ENCODE data around the gene IFNAR1.

IFNAR1 gene

DNA sequence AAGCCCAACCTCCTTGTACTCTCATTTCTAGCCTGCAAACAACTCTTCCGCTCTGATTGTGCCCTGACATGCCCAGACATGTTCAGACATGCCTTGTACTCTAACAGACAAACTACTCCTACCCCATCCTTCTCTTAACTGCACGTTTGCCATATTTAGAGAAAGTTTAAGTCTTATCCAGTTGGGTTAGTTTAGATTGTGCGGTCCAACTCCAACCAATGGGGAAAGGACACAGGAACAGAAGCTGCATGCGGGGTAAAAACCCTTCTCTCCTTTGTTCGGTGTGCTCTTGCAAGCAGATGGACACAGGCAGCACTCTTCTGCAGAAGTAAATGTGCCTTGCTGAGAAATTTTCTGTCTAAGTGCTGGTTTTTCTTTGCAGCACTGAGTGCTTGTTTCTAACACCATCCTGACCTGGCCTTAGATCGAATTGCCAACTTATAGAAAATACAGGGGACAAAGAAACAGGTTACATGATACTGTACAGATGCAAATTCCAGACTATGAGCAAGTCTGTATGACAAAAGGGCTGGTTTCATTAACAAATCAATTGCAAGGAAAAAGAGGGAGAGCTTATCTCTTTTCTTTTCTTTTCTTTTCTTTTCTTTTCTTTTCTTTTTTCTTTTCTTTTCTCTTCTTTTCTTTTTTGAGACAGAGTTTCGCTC, 42.7 kb downstream of the IFNAR1 start:
- Histone ChIP-seq H3K4me1 (ENCODE audit: insufficient read depth, low read length, poor library complexity, severe bottlenecking) (no peaks in the 10 kb centered on the region), H3K4me2 (ENCODE audit: low read depth, low read length, poor library complexity, severe bottlenecking) (no peak overlapping the region), H2AFZ (ENCODE audit: low read length) (no peak overlapping the region), H3K9me2 (replicated peaks; ENCODE audit: low read depth, low read length) (no peaks in the 10 kb centered on the region), H3K79me2 (ENCODE audit: insufficient read depth, low read length) (no peaks in the 10 kb centered on the region), H3K36me3 (ENCODE audit: insufficient read depth, low read length) (no peaks in the 10 kb centered on the region), H3K9me3 (ENCODE audit: insufficient read depth, low read depth, low read length) (peaks cover 12% of the 10 kb centered on the region; the same call in 1 of the 2 replicates), H3F3A (ENCODE audit: low read depth) (no peaks in the 10 kb centered on the region), H3K27me3 (ENCODE audit: insufficient read depth, low read length, poor library complexity, severe bottlenecking) (no peaks in the 10 kb centered on the region), H3K9ac (ENCODE audit: low read depth, low read length, poor library complexity, severe bottlenecking) (no peak overlapping the region), H3K4me3 (ENCODE audit: low read length, poor library complexity, severe bottlenecking) (no peak overlapping the region), H4K20me1 (ENCODE audit: insufficient read depth, low read length, poor library complexity, severe bottlenecking) (no peaks in the 10 kb centered on the region)
- TF ChIP-seq EZH2phosphoT487 (IDR thresholded peaks at IDR 0.05; ENCODE audit: borderline replicate concordance): no peak
- no peak for TF ChIP-seq CTCF (conservative IDR thresholded peaks at IDR 0.05; ENCODE audit: low read length)

DNA sequence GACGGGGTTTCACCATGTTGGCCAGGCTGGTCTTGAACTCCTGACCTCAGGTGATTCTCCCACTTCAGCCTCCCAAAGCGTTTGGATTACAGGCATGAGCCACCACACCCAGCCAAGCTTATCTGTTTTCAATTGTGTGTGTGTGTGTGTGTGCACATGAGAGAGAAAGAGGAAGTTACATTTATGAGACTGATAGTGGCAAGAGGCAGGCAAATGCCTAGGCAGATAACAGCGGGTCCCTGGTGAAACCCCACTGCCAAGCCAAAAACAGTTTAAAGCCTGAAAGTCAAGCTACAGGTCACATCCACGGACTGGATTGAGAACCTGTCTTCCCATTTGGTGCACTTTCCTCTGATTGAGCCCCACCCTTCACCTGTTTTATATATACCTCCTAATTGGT, 43.4 kb downstream of the IFNAR1 start:
- Histone ChIP-seq H3K9me3 (ENCODE audit: insufficient read depth, low read depth, low read length) (peaks cover 12% of the 10 kb centered on the region; the same call in 1 of the 2 replicates), H3K36me3 (ENCODE audit: insufficient read depth, low read length) (no peaks in the 10 kb centered on the region), H3K9me2 (replicated peaks; ENCODE audit: low read depth, low read length) (no peaks in the 10 kb centered on the region), H3K27me3 (ENCODE audit: insufficient read depth, low read length, poor library complexity, severe bottlenecking) (no peaks in the 10 kb centered on the region), H3K4me3 (ENCODE audit: low read length, poor library complexity, severe bottlenecking) (no peak overlapping the region), H4K20me1 (ENCODE audit: insufficient read depth, low read length, poor library complexity, severe bottlenecking) (no peaks in the 10 kb centered on the region), H3F3A (ENCODE audit: low read depth) (no peaks in the 10 kb centered on the region), H3K9ac (ENCODE audit: low read depth, low read length, poor library complexity, severe bottlenecking) (no peak overlapping the region), H2AFZ (ENCODE audit: low read length) (no peak overlapping the region), H3K4me1 (ENCODE audit: insufficient read depth, low read length, poor library complexity, severe bottlenecking) (no peaks in the 10 kb centered on the region), H3K79me2 (ENCODE audit: insufficient read depth, low read length) (no peaks in the 10 kb centered on the region), H3K4me2 (ENCODE audit: low read depth, low read length, poor library complexity, severe bottlenecking) (no peak overlapping the region)
- TF ChIP-seq CTCF (conservative IDR thresholded peaks at IDR 0.05; ENCODE audit: low read length) (no peak), EZH2phosphoT487 (IDR thresholded peaks at IDR 0.05; ENCODE audit: borderline replicate concordance) (no peak)

DNA sequence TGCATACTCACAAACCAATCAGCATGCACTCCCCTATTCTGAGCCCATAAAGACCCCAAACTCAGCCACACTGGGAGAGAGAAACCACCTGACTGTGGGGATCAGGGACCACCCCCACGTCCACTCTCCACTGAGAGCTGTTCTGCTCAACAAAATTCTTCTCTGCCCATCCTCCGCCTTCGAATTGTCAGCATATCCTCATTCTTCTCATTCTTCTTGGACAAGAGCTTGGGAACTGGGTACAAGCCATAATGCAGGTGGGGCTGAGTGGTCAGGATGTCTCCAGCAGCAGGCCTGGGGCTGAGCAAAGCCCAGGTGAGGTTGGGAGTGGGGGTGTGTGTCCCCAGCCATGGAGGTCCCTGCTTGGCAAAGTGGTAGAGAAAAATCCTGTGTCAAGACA, 43.8 kb downstream of the IFNAR1 start:
- no peak overlapping the region for H2AFZ ChIP-seq (ENCODE audit: low read length)
- H3F3A ChIP-seq (ENCODE audit: low read depth): no peaks in the 10 kb centered on the region
- no peaks in the 10 kb centered on the region for H3K79me2 ChIP-seq (ENCODE audit: insufficient read depth, low read length)
- no peak overlapping the region for H3K4me3 ChIP-seq (ENCODE audit: low read length, poor library complexity, severe bottlenecking)
- TF ChIP-seq CTCF (conservative IDR thresholded peaks at IDR 0.05; ENCODE audit: low read length) (no peak), EZH2phosphoT487 (IDR thresholded peaks at IDR 0.05; ENCODE audit: borderline replicate concordance) (no peak)
- no peaks in the 10 kb centered on the region for H3K36me3 ChIP-seq (ENCODE audit: insufficient read depth, low read length)
- no peaks in the 10 kb centered on the region for H3K9me2 ChIP-seq (replicated peaks; ENCODE audit: low read depth, low read length)
- H3K27me3 ChIP-seq (ENCODE audit: insufficient read depth, low read length, poor library complexity, severe bottlenecking): no peaks in the 10 kb centered on the region
- H3K4me2 ChIP-seq (ENCODE audit: low read depth, low read length, poor library complexity, severe bottlenecking): no peak overlapping the region
- H4K20me1 ChIP-seq (ENCODE audit: insufficient read depth, low read length, poor library complexity, severe bottlenecking): no peaks in the 10 kb centered on the region
- no peak overlapping the region for H3K9ac ChIP-seq (ENCODE audit: low read depth, low read length, poor library complexity, severe bottlenecking)
- peaks cover under 1% of the 10 kb centered on the region for H3K4me1 ChIP-seq (ENCODE audit: insufficient read depth, low read length, poor library complexity, severe bottlenecking)
- H3K9me3 ChIP-seq (ENCODE audit: insufficient read depth, low read depth, low read length): peaks cover 12% of the 10 kb centered on the region; the same call in 1 of the 2 replicates

All from Loucy (cell line).